Subcutaneous adipose tissue (tissue), 4 donors: ENCODE results near the gene YOD1. TPM values are rescaled to one million over a fixed set of nuclear protein-coding genes. Genes with fewer than 3 reads are reported as not detected.

Experiments
- CTCF ChIP-seq: fragments of 450-650 bp; IDR thresholded peaks from one replicate; pipeline ENCODE4 v1.5.1; 2016; ENCODE audit warnings: low read depth, mild to moderate bottlenecking, control low read depth, antibody characterized with exemption, moderate library complexity
- total RNA-seq, 4 donors: library from RNA; depleted of rRNA; stranded (reverse); fragments of >200 nt; gene quantifications; one replicate each; pipeline ENCODE4 v1.1.0, GENCODE V29; 2016

Gene YOD1
- total RNA-seq, 4 donors from 2014 or later: 6.0 to 11.9 (median 6.9) TPM

DNA sequence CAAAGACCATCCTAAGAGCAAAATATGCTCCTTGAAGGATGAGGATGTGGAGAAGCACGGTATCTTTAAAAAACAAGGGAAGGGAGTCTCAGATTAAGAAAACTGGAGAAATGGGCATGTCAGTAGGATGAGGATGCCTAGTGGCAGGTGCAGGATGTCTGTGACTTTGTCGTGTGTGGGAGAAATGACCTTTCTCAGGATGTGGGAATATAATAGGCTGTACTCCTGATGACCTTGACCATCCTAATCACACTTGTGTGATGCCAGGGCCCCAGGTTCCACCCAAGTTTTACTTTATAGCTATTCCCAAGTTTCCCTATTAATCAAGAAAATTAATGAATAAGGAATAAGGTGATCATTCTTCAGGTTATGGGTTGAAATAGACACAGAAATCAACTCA, 31.3 kb downstream of the YOD1 start:
- no peak for TF ChIP-seq CTCF

- TF ChIP-seq CTCF: no peak
Measured at GRCh38 chr1:207019161-207019560, 31.8 kb downstream of the YOD1 start.

DNA sequence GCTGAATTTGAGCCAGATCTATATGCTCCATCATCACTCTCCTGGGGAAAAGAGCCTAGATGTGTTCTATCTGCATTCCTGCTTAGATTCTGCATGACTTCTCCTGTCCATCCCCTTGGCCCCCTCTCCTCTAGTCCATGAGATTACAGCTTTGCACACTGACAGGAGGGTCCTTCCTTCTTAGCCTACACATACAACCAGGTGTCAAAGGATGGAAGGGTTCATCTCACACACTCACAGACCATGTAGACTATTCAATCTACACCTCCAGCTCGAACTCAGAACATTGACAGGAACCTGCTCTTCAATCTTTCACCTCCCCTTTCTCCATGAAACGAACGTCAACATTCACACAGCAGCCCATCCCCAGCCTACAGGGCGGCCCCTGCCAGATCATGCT, 32.3 kb downstream of the YOD1 start:
- no peak for TF ChIP-seq CTCF

- TF ChIP-seq CTCF: no peak
Measured at GRCh38 chr1:207017615-207018559, 33.1 kb downstream of the YOD1 start.

DNA sequence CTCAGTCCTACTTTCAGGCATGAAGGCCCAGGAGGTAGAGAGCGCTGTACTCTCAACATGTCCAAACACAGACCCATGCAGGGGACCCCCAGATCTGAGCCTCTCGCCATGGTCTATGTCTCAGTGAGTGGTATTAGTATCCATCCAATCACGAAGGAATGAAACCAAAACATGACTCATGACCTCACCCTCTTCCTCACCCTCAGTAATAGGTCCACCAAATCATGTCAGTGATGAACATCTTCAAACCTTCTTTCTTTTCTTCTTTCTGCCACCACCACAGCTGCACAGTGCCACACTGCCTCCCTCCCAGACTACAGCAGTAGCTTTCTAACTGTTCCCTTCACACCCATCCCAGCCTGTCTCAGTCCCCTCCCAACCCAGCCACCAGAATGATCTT, 35.2 kb downstream of the YOD1 start:
- TF ChIP-seq CTCF: no peak

DNA sequence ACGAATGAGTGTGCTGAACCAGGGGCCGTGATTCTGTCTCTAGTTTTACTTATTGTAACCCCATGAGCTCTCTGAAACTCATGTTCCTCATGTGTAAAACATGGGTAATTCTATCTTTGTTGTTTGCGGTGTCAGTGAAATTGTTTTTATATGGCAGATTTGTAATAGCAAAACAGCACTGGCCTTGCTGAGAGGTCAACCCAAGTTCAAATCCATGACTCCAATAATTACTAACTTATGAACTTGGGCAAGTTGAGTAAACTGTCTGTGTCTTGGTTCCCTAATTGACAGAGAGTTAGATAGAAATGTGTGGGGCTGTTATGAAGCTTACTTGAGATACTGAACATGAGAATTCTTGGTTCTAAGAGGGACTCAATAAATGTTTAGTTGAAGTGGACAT, 36.3 kb downstream of the YOD1 start:
- no peak for TF ChIP-seq CTCF

DNA sequence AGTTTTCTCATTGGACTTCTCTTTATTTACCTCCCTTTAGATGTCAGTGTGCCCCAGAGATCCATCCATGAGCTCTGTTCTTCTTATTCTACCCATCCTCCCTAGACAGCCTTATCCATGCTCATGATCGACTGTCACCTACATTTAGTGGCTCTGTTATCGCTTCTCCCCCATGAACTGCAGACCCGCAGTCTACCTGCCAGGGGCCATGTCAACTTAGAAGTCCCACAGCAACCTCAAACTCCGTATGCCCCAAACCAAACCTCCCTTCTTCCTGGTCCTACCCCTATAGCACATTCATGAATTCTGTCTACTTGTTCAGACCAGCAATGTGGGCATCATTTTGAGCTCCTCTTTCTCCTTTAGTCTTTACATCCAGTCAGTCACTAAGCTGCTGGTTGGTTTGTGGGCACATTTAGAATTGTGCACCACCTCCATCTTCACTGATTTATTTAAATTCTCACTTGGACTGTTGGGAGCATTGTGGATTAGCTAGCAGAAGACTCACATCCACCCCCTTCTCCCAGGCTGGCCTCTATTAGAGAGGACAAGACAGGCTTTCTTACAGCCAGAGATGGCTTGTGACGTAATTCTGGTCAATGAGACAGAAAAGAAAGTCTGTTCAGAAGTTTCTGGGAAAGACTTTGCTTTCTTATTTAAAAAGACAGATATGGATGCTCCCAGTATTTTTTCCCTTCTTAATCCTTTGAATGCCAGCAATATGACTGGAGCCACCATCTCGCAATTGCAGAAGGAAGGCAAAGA, 37.5 kb downstream of the YOD1 start:
- TF ChIP-seq CTCF: no peak
